Aorta (tissue), 5 donors: ENCODE results near the gene IDUA. TPM values are rescaled to one million over a fixed set of nuclear protein-coding genes. Genes with fewer than 3 reads are reported as not detected.

ENCODE experiments used
- ATAC-seq: fragments of 200-7000 bp; cut with Tn5 transposase; one replicate; pipeline ENCODE4 v1.9.1; 2022; ENCODE audit warnings: moderate library complexity; ENCODE audit not compliant: low FRiP score
- DNase-seq, 2 donors: peaks; one replicate each; pipeline ENCODE4 v3.0.0-alpha.2; 2020
- H3K27ac ChIP-seq, 2 donors: one replicate each; pipeline ENCODE4 v1.5.1; 2013; ENCODE audit warnings: low read length in 2 of 2, mild to moderate bottlenecking in 2 of 2, moderate library complexity in 2 of 2, control low read depth in 1 of 2, inconsistent platforms in 1 of 2, low read depth in 1 of 2
- H3K27me3 ChIP-seq, 2 donors: one replicate each; pipeline ENCODE4 v1.6.1; 2013; ENCODE audit warnings: control low read depth in 1 of 2, low read length in 1 of 2, mild to moderate bottlenecking in 1 of 2, moderate library complexity in 1 of 2; ENCODE audit not compliant: insufficient read depth in 2 of 2, control insufficient read depth in 1 of 2
- H3K36me3 ChIP-seq, 2 donors: one replicate each; pipeline ENCODE4 v1.6.1; 2013; ENCODE audit warnings: control low read depth in 1 of 2, low read length in 1 of 2, mild to moderate bottlenecking in 1 of 2; ENCODE audit not compliant: insufficient read depth in 2 of 2, control insufficient read depth in 1 of 2
- H3K4me1 ChIP-seq, 2 donors: one replicate each; pipeline ENCODE4 v1.6.1; 2013; ENCODE audit warnings: low read length in 2 of 2, control low read depth in 1 of 2, mild to moderate bottlenecking in 1 of 2, moderate library complexity in 1 of 2; ENCODE audit not compliant: insufficient read depth in 2 of 2, control insufficient read depth in 1 of 2
- H3K4me3 ChIP-seq, 2 donors: one replicate each; pipeline ENCODE4 v1.5.1; 2013; ENCODE audit warnings: low read length in 2 of 2, control low read depth in 1 of 2, mild to moderate bottlenecking in 1 of 2
- H3K9me3 ChIP-seq: one replicate; pipeline ENCODE4 v1.6.1; 2013; ENCODE audit warnings: mild to moderate bottlenecking, low read length; ENCODE audit not compliant: control insufficient read depth
- WGBS, 2 donors: extraction: QIAGEN DNeasy Blood & Tissue Kit; methylation state at CpG; one replicate each; pipeline ENCODE4 v1.1.7; 2013; 5-methylcytosine and 5-hydroxymethylcytosine counted together
- intact Hi-C, 2 donors: fragments of 100-400 bp; cut with DNase I; formaldehyde crosslinking; loops; one replicate each; pipeline versions ENCODE4 v1.14.2 to v1.15.0; 2022
- polyA plus RNA-seq, 2 donors: library from polyadenylated mRNA; stranded (reverse); fragments of 200-250 nt; gene quantifications; one replicate each; pipeline ENCODE4 v1.2.3, GENCODE V29; 2013
- total RNA-seq, 2 donors: library from RNA; stranded (reverse); fragmentation: NEBNext Ultra II Directional; extraction: Animal tissue kit (Norgen Biotek cat#: 25700); gene quantifications; one replicate each; pipeline ENCODE4 v1.2.1, GENCODE V29; 2021
- donor health status: healthy with polysubstance abuse.
- donor health status: Bipolar disorder and iron deficiency.
- donor health status: DM: no; HTN: no; CAD: no.
- donor health status: DM: no; HTN: no; CAD: no.
- donor health status: DM: yes; HTN: yes; CAD: no.

The IDUA gene
- total and polyA plus RNA-seq, 4 donors, result 5.9 to 44.2 (median 35.0) TPM

GRCh38 chr4:982814-983213 is 4.0 kb upstream of the IDUA start:
- WGBS, 2 donors, result 94 to 96% methylated on average over 15 of the region's 15 CpGs
- Histone ChIP-seq H3K9me3 (no peaks in the 10 kb centered on the region), H3K27ac (no peak overlapping the region), H3K4me3 (no peak overlapping the region), H3K36me3 (no peaks in the 10 kb centered on the region), H3K27me3 (no peaks in the 10 kb centered on the region), H3K4me1 (no peaks in the 10 kb centered on the region)
- ATAC-seq (no peak), DNase-seq (no peak)
- intact Hi-C loops, result no loop called here

DNA sequence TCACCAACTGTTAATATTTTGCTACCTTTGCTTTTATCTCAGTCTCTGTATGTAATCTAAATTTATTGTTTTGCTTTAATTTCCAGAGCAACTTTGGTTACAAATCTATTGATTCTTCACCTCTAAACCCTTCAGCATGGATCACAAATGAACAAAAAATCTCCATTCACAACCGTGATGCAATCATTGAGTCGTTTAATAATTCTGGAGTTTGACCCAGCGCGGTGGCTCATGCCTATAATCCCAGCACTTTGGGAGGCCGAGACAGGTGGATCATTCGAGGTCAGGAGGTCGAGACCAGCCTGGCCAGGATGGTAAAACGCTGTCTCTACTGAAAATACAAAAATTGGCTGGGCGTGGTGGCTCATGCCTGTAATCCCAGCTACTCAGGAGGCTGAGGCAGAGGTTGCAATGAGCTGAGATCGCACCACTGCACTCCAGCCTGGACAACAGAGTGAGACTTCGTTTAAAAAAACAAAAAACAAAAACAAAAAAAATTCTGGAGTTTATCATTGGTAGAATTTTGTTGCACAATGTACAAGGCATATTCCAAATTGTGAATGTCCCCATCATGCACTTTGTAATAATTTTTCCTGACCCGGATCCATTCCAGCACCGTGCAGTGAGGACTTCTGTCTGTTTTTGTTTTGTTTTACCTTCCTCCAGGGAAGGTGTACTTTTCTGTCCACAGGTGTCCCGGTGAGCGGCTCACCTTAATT is 2.3 kb upstream of the IDUA start:
- Histone ChIP-seq H3K36me3 (no peaks in the 10 kb centered on the region), H3K27ac (no peak overlapping the region), H3K4me1 (no peaks in the 10 kb centered on the region), H3K9me3 (no peaks in the 10 kb centered on the region), H3K4me3 (no peak overlapping the region), H3K27me3 (no peaks in the 10 kb centered on the region)
- WGBS, 2 donors, result 89 to 92% methylated on average over 15 of the region's 15 CpGs
- intact Hi-C loops, result loop anchor here in 1 of 2 donors (5.0 kb wide), 1 partner anchor 52 kb away; the partner anchor contains the start of genes GAK and TMEM175
- DNase-seq (no peak), ATAC-seq (no peak)

- no peaks in the 10 kb centered on the region for H3K4me1 ChIP-seq
- H3K27ac ChIP-seq, result no peak overlapping the region
- DNase-seq (peak in 1 of 2 donors; percentile 81), ATAC-seq (no peak)
- H3K36me3 ChIP-seq, result no peaks in the 10 kb centered on the region
- no peaks in the 10 kb centered on the region for H3K27me3 ChIP-seq
- H3K4me3 ChIP-seq, result no peak overlapping the region
- H3K9me3 ChIP-seq, result no peaks in the 10 kb centered on the region
- 59 to 71% methylated on average over 23 of the region's 23 CpGs for WGBS, 2 donors
- intact Hi-C loops, result loop anchor here in 1 of 2 donors (5.0 kb wide), 1 partner anchor 53 kb away; the partner anchor contains the start of genes GAK and TMEM175
Observed at GRCh38 chr4:985123-985830, 1.6 kb upstream of the IDUA start.

DNA sequence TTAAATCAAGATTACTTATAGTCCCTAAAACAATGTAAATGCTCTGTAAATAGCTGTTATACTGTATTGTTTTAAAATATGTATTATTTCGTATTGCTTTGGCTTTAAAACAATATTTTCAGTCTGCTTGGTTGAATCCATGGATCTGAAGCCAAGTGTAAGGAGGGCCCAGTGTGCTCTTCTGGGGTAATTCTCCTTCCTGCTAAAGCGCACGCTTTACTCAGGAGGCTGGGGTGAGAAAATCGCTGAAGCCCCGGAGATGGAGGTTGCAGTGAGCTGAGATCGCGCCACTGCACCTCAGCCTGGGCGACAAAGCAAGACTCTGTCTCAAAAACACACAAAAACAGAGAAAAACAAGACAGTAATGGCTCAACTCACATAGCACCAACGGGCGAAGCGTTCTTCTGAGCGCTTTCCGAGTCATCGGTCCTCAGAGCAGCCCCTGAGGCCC is 391 bp upstream of the IDUA start:
- H3K36me3 ChIP-seq, result no peaks in the 10 kb centered on the region
- DNase-seq, result no peak
- no peaks in the 10 kb centered on the region for H3K9me3 ChIP-seq
- ATAC-seq, result no peak
- no peaks in the 10 kb centered on the region for H3K4me1 ChIP-seq
- H3K27ac ChIP-seq, result no peak overlapping the region
- H3K4me3 ChIP-seq, result peak overlapping the region; percentile 38 to 58
- 1% methylated on average over 14 of the region's 14 CpGs for WGBS, 2 donors
- H3K27me3 ChIP-seq, result no peaks in the 10 kb centered on the region
- intact Hi-C loops, result loop anchor here in 1 of 2 donors (5.0 kb wide), 1 partner anchor 54 kb away; the partner anchor contains the start of genes GAK and TMEM175

DNA sequence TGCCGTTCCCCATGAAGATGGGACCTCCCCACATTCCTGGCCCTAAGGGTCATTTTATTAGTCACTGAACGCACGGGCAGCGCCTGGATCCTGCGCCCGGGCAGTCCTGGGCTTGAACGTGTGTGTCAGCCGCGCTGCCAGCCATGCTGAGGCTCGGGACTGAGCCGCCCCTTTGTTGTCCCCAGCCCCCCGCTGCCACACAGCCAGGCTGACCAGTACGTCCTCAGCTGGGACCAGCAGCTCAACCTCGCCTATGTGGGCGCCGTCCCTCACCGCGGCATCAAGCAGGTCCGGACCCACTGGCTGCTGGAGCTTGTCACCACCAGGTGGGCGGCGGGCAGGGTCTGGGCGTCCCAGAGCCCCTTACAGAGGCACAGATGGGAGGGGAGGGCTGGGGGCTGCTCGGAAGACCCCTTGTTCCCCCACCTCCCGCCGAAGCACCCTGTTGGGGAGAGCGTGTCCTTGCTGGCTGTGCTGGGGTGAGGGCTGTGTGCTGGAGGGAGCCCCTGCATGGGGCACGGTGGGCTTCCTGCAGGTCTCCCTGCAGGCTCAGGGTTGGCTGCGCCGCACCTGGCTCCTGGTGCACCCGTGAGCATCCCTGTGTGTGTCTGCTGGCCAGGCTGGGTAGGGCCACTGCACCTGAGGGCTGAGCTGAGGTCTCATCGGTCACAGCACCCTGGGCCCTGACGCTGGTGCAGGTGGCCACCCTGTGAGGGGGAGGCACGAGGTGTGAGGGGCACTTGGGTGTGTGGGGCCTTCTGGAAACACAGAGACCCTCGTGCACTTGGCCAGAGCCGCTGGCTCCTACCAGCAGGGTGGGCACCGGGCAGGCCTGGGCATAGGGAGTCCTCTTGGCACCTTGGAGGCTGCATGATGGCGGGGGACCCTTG is 1.0 kb downstream of the IDUA start:
- no peaks in the 10 kb centered on the region for H3K9me3 ChIP-seq
- DNase-seq (no peak), ATAC-seq (no peak)
- peak overlapping the region in 1 of 2 donors; percentile 38 for H3K4me3 ChIP-seq
- no peaks in the 10 kb centered on the region for H3K4me1 ChIP-seq
- intact Hi-C loops, result loop anchor here in 1 of 2 donors (5.0 kb wide), 1 partner anchor 56 kb away; the partner anchor contains the start of genes GAK and TMEM175
- H3K27ac ChIP-seq, result no peak overlapping the region
- 71 to 79% methylated on average over 32 to 37 of the region's 37 CpGs for WGBS, 2 donors
- no peaks in the 10 kb centered on the region for H3K27me3 ChIP-seq
- no peaks in the 10 kb centered on the region for H3K36me3 ChIP-seq

GRCh38 chr4:988726-989721 is 2.2 kb downstream of the IDUA start:
- Histone ChIP-seq H3K9me3 (no peaks in the 10 kb centered on the region), H3K36me3 (no peaks in the 10 kb centered on the region), H3K4me1 (no peaks in the 10 kb centered on the region), H3K27ac (no peak overlapping the region), H3K4me3 (no peak overlapping the region), H3K27me3 (no peaks in the 10 kb centered on the region)
- 94 to 95% methylated on average over 68 to 69 of the region's 69 CpGs for whole genome bisulfite sequencing, 2 donors
- ATAC-seq (no peak), DNase-seq (no peak)
- intact Hi-C loops, result loop anchor here in 1 of 2 donors (5.0 kb wide), 1 partner anchor 57 kb away; the partner anchor contains the start of genes GAK and TMEM175

GRCh38 chr4:989722-990471 is 3.1 kb downstream of the IDUA start:
- H3K27me3 ChIP-seq, result no peaks in the 10 kb centered on the region
- WGBS, 2 donors, result 95 to 96% methylated on average over 58 of the region's 58 CpGs
- H3K36me3 ChIP-seq, result no peaks in the 10 kb centered on the region
- H3K9me3 ChIP-seq, result no peaks in the 10 kb centered on the region
- H3K27ac ChIP-seq, result no peak overlapping the region
- DNase-seq (no peak), ATAC-seq (no peak)
- no peaks in the 10 kb centered on the region for H3K4me1 ChIP-seq
- intact Hi-C loops, result loop anchor here in 1 of 2 donors (5.0 kb wide), 1 partner anchor 58 kb away; the partner anchor contains the start of genes GAK and TMEM175
- H3K4me3 ChIP-seq, result no peak overlapping the region
